Upper lobe of left lung (tissue), 6 donors: ENCODE results near the gene PID1. TPM values are rescaled to one million over a fixed set of nuclear protein-coding genes. Genes with fewer than 3 reads are reported as not detected.

ENCODE experiments used
- ATAC-seq, 2 donors: fragments of 200-7000 bp; cut with Tn5 transposase; one replicate each; pipeline ENCODE4 v1.9.1; 2022; ENCODE audit warnings: mild to moderate bottlenecking in 2 of 2, moderate library complexity in 2 of 2; ENCODE audit not compliant: low FRiP score in 2 of 2
- DNase-seq, 2 donors: peaks; one replicate each; pipeline ENCODE4 v3.0.0-alpha.2; 2019 to 2020
- H3K27ac ChIP-seq, 4 donors: fragments of 200-600 bp; sonication (generic); one replicate each; pipeline ENCODE4 v1.5.1; 2016 to 2019
- H3K27me3 ChIP-seq, 4 donors: fragments of 200-600 bp; sonication (generic); one replicate each; pipeline ENCODE4 v1.5.1; 2017 to 2019
- H3K36me3 ChIP-seq, 4 donors: fragments of 200-600 bp; sonication (generic); one replicate each; pipeline ENCODE4 v1.5.1; 2016 to 2019
- H3K4me1 ChIP-seq, 4 donors: fragments of 200-600 bp; sonication (generic); one replicate each; pipeline ENCODE4 v1.5.1; 2018 to 2019
- H3K4me3 ChIP-seq, 4 donors: fragments of 200-600 bp; sonication (generic); one replicate each; pipeline ENCODE4 v1.5.1; 2017 to 2019; ENCODE audit warnings: mild to moderate bottlenecking in 2 of 4, moderate library complexity in 1 of 4
- H3K9me3 ChIP-seq, 4 donors: fragments of 200-600 bp; sonication (generic); one replicate each; pipeline ENCODE4 v1.5.1; 2018 to 2019
- EP300 ChIP-seq, 4 donors: sonication (generic); formaldehyde crosslinking; IDR thresholded peaks; one replicate each; pipeline ENCODE4 v1.5.1; 2017; ENCODE audit warnings: antibody characterized with exemption in 4 of 4, control low read depth in 2 of 4
- POLR2A ChIP-seq, 4 donors: fragments of 450-650 bp; IDR thresholded peaks; one replicate each; pipeline ENCODE4 v1.5.1; 2016 to 2017; ENCODE audit warnings: antibody characterized with exemption in 4 of 4, mild to moderate bottlenecking in 2 of 4
- POLR2AphosphoS5 ChIP-seq, 2 donors: sonication (generic); formaldehyde crosslinking; IDR thresholded peaks; one replicate each; pipeline ENCODE4 v1.5.1; 2017; ENCODE audit warnings: antibody characterized with exemption in 2 of 2
- WGBS, 2 donors: methylation state at CpG; one replicate each; pipeline ENCODE4 v1.1.5; 2017 to 2018; 5-methylcytosine and 5-hydroxymethylcytosine counted together
- total RNA-seq, 6 donors: library from RNA; depleted of rRNA in 4 of 6; stranded (reverse); fragments of >200 nt in 4 of 6; gene quantifications; one replicate each; pipeline versions ENCODE4 v1.1.0 to v1.2.1, GENCODE V29; 2016 to 2021
- TF ChIP-seq, protein P1 (sequence below), 6 experiments: fragments of 450-650 bp in 4 of 6; fragments of 200-600 bp in 2 of 6; sonication (generic) in 2 of 6; IDR thresholded peaks; one replicate each; pipeline ENCODE4 v1.5.1; 2016 to 2019; ENCODE audit warnings: antibody characterized with exemption in 6 of 6
- donor health status: DM: no; HTN: no; CAD: no; lungs with moderate emphysema.
- donor health status: DM: no; HTN: yes; CAD: no; lungs with severe emphysema.

The PID1 gene
- total RNA-seq, 6 donors from 2014 or later, result 20.8 to 59.7 (median 39.8) TPM

DNA sequence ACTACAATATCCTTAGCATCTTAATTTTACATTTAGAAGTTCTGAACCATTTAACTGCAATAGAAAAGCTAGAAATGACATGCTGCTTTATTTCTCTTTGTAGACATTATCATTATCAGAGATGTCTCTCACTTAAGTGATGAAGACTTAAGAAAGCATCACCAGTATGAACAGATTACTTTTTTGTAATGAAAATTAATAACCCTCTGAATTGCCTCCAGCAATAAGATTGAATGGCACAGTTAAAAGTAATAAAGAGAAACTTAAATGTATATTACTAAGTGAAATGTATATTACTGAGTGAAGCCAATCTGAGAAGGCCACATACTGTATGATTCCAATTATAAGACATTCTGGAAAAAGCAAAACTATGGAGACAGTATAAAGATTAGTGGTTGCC lies 89.4 kb downstream of the PID1 start:
- no peaks in the 10 kb centered on the region for H3K36me3 ChIP-seq
- TF ChIP-seq EP300 (IDR thresholded peaks at IDR 0.05) (no peak), POLR2AphosphoS5 (IDR thresholded peaks at IDR 0.05) (no peak)
- DNase-seq (no peak), ATAC-seq (no peak)
- H3K27ac ChIP-seq, result no peak overlapping the region
- peaks cover 0 to 3% (median 0%) of the 10 kb centered on the region in 4 donors for H3K9me3 ChIP-seq
- H3K4me1 ChIP-seq, result no peaks in the 10 kb centered on the region
- H3K27me3 ChIP-seq, result no peaks in the 10 kb centered on the region
- no peak overlapping the region for H3K4me3 ChIP-seq

DNA sequence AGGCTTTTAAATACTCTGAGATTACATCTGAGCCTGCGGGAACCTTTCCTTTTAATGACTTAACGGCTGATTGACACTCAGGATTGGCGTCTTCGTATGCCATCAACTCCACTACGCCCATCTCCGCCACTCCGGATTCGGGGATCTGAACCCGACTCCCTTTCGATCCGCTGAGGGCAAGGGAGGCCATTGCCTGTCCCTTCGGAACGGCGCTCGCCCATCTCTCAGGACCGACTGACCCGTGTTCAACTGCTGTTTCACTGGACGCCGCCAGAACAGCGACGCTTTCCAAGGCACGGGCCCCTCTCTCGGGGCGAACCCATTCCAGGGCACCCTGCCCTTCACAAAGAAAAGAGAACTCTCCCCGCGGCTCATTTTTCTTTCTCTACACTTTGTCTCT lies 90.4 kb downstream of the PID1 start:
- 95 to 97% methylated on average over 26 of the region's 26 CpGs for WGBS, 2 donors
- Histone ChIP-seq H3K36me3 (no peaks in the 10 kb centered on the region), H3K27ac (no peak overlapping the region), H3K9me3 (no peaks in the 10 kb centered on the region), H3K4me1 (no peaks in the 10 kb centered on the region), H3K27me3 (no peaks in the 10 kb centered on the region), H3K4me3 (no peak overlapping the region)
- DNase-seq (peak in 1 of 2 donors; percentile 60), ATAC-seq (no peak)
- TF ChIP-seq POLR2A (IDR thresholded peaks at IDR 0.05) (no peak), EP300 (IDR thresholded peaks at IDR 0.05) (no peak), POLR2AphosphoS5 (IDR thresholded peaks at IDR 0.05) (no peak)
- TF ChIP-seq, protein P1, sequence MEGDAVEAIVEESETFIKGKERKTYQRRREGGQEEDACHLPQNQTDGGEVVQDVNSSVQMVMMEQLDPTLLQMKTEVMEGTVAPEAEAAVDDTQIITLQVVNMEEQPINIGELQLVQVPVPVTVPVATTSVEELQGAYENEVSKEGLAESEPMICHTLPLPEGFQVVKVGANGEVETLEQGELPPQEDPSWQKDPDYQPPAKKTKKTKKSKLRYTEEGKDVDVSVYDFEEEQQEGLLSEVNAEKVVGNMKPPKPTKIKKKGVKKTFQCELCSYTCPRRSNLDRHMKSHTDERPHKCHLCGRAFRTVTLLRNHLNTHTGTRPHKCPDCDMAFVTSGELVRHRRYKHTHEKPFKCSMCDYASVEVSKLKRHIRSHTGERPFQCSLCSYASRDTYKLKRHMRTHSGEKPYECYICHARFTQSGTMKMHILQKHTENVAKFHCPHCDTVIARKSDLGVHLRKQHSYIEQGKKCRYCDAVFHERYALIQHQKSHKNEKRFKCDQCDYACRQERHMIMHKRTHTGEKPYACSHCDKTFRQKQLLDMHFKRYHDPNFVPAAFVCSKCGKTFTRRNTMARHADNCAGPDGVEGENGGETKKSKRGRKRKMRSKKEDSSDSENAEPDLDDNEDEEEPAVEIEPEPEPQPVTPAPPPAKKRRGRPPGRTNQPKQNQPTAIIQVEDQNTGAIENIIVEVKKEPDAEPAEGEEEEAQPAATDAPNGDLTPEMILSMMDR (IDR thresholded peaks at IDR 0.05), result no peak

- no peaks in the 10 kb centered on the region for H3K4me1 ChIP-seq
- no peaks in the 10 kb centered on the region for H3K9me3 ChIP-seq
- no peaks in the 10 kb centered on the region for H3K27me3 ChIP-seq
- H3K27ac ChIP-seq, result no peak overlapping the region
- H3K4me3 ChIP-seq, result no peak overlapping the region
- DNase-seq, result no peak
- no peaks in the 10 kb centered on the region for H3K36me3 ChIP-seq
- 61 to 66% methylated on average over 4 of the region's 4 CpGs for WGBS, 2 donors
- peak in 1 of 2 donors; percentile 32 for ATAC-seq
- TF ChIP-seq POLR2AphosphoS5 (IDR thresholded peaks at IDR 0.05) (no peak), EP300 (IDR thresholded peaks at IDR 0.05) (no peak), POLR2A (IDR thresholded peaks at IDR 0.05) (no peak)
- TF ChIP-seq, protein P1 (IDR thresholded peaks at IDR 0.05), result no peak
Observed at GRCh38 chr2:229179628-229180027, 91.5 kb downstream of the PID1 start.

- H3K9me3 ChIP-seq, result no peaks in the 10 kb centered on the region
- ATAC-seq, result peak in 1 of 2 donors; percentile 28
Observed at GRCh38 chr2:229178706-229179105, 92.4 kb downstream of the PID1 start.

GRCh38 chr2:229178117-229178516 lies 93.0 kb downstream of the PID1 start:
- Histone ChIP-seq H3K9me3 (no peaks in the 10 kb centered on the region), H3K36me3 (no peaks in the 10 kb centered on the region), H3K4me1 (peaks cover 0 to 7% (median 0%) of the 10 kb centered on the region in 4 donors), H3K4me3 (no peak overlapping the region), H3K27ac (no peak overlapping the region), H3K27me3 (no peaks in the 10 kb centered on the region)
- ATAC-seq, result no peak
- 82 to 84% methylated on average over 3 of the region's 3 CpGs for whole genome bisulfite sequencing, 2 donors
- no peak for TF ChIP-seq POLR2A (IDR thresholded peaks at IDR 0.05)
- TF ChIP-seq, protein P1 (IDR thresholded peaks at IDR 0.05), result no peak
- DNase-seq, result no peak

More at GRCh38 chr2:229178706-229179105, 92.4 kb downstream of the PID1 start:
- WGBS, 2 donors, result 79 to 84% methylated on average over 5 of the region's 5 CpGs
- H3K4me1 ChIP-seq, result peaks cover 0 to 1% (median 0%) of the 10 kb centered on the region in 4 donors
- no peaks in the 10 kb centered on the region for H3K27me3 ChIP-seq
- DNase-seq, result no peak
- no peak for TF ChIP-seq EP300 (IDR thresholded peaks at IDR 0.05)
- TF ChIP-seq, protein P1 (IDR thresholded peaks at IDR 0.05), result no peak
- no peak for TF ChIP-seq POLR2A (IDR thresholded peaks at IDR 0.05)
- no peak for TF ChIP-seq POLR2AphosphoS5 (IDR thresholded peaks at IDR 0.05)
- no peak overlapping the region for H3K4me3 ChIP-seq
- H3K36me3 ChIP-seq, result no peaks in the 10 kb centered on the region
- H3K27ac ChIP-seq, result no peak overlapping the region
